Mesendoderm (in vitro differentiated cells): ENCODE measurements around the gene RUNX3.

Experiments
- DNase-seq: peaks from one replicate; pipeline ENCODE4 v3.0.0; 2013
- H2AK5ac ChIP-seq: 2 replicates; pipeline ENCODE4 v1.6.1; 2013; ENCODE audit warnings: low read length, inconsistent platforms
- H2BK120ac ChIP-seq: 2 replicates; pipeline ENCODE4 v1.6.1; 2013; ENCODE audit warnings: low read depth, mild to moderate bottlenecking, low read length, moderate library complexity, mixed read lengths
- H2BK15ac ChIP-seq: replicated peaks from 2 replicates; pipeline ENCODE4 v1.6.1; 2013; ENCODE audit warnings: low read depth, mild to moderate bottlenecking, moderate library complexity
- H2BK5ac ChIP-seq: 2 replicates; pipeline ENCODE4 v1.6.1; 2013; ENCODE audit warnings: low read length, inconsistent platforms
- H3K18ac ChIP-seq: 2 replicates; pipeline ENCODE4 v1.6.1; 2013; ENCODE audit warnings: mild to moderate bottlenecking, low read length, mixed read lengths
- H3K23ac ChIP-seq: one replicate; pipeline ENCODE4 v1.6.1; 2013; ENCODE audit warnings: low read length
- H3K27ac ChIP-seq: 2 replicates; pipeline ENCODE4 v1.5.1; 2013; ENCODE audit warnings: low read depth, mild to moderate bottlenecking, inconsistent platforms, low read length, moderate library complexity
- H3K27me3 ChIP-seq: 2 replicates; pipeline ENCODE4 v1.6.1; 2013; ENCODE audit warnings: low read length, control low read depth, mild to moderate bottlenecking, inconsistent platforms; ENCODE audit not compliant: insufficient read depth, poor library complexity
- H3K36me3 ChIP-seq: 2 replicates; pipeline ENCODE4 v1.6.1; 2013; ENCODE audit warnings: low read length, inconsistent platforms; ENCODE audit not compliant: control insufficient read depth, insufficient read depth
- H3K4ac ChIP-seq: one replicate; pipeline ENCODE4 v1.6.1; 2013; ENCODE audit warnings: low read depth, mild to moderate bottlenecking, low read length, moderate library complexity
- H3K4me1 ChIP-seq: 2 replicates; pipeline ENCODE4 v1.6.1; 2013; ENCODE audit warnings: low read depth, low read length, inconsistent platforms; ENCODE audit not compliant: control insufficient read depth
- H3K4me2 ChIP-seq: 2 replicates; pipeline ENCODE4 v1.6.1; 2013; ENCODE audit warnings: low read length
- H3K4me3 ChIP-seq: 2 replicates; pipeline ENCODE4 v1.5.1; 2013; ENCODE audit warnings: mild to moderate bottlenecking, low read length
- H3K56ac ChIP-seq: one replicate; pipeline ENCODE4 v1.6.1; 2013; ENCODE audit warnings: low read length
- H3K79me1 ChIP-seq: 2 replicates; pipeline ENCODE4 v1.6.1; 2013; ENCODE audit warnings: low read length, inconsistent platforms
- H3K79me2 ChIP-seq: 2 replicates; pipeline ENCODE4 v1.6.1; 2013; ENCODE audit warnings: mild to moderate bottlenecking, low read length; ENCODE audit not compliant: control insufficient read depth, insufficient read depth
- H3K9ac ChIP-seq: 2 replicates; pipeline ENCODE4 v1.6.1; 2013; ENCODE audit warnings: low read length, inconsistent platforms
- H4K5ac ChIP-seq: one replicate; pipeline ENCODE4 v1.6.1; 2013; ENCODE audit warnings: low read length
- H4K8ac ChIP-seq: one replicate; pipeline ENCODE4 v1.6.1; 2013; ENCODE audit warnings: low read depth, mild to moderate bottlenecking, control low read depth, low read length, moderate library complexity
- WGBS: extraction: QIAGEN DNeasy Blood & Tissue Kit; methylation state at CpG from one replicate; pipeline ENCODE4 v1.1.7; 2013; ENCODE audit warnings: low lambda C conversion rate, missing lambda C conversion rate; ENCODE audit not compliant: insufficient coverage; ENCODE audit errors: extremely low coverage; 5-methylcytosine and 5-hydroxymethylcytosine counted together

The RUNX3 gene

DNA sequence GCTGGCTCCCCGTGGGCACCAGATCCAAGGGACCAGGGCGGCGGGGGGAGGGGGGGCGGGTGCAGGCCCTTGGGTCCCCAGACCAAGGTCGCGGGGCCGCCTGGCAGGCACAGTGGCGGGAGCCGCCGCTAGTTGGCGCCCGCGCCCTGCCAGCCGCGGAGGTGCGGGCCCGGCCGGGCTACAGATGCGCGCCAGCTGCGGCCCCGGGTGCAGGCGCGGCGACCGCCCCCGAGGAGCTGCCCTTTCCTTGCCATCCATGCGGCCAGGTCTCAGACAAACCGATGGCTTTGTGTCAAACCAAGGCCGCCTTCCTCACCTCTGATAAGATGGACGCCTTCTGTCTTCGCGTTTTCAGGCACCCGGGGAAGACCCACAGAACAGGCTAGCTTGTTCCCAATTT is 2.2 kb upstream of the RUNX3 start:
- H3K9ac ChIP-seq: no peak overlapping the region
- no peak overlapping the region for H3K4ac ChIP-seq
- H2AK5ac ChIP-seq: no peak overlapping the region
- no peak overlapping the region for H3K27ac ChIP-seq
- H3K18ac ChIP-seq: no peak overlapping the region
- no peak overlapping the region for H4K5ac ChIP-seq
- peak overlapping the region; percentile 33 for H3K4me2 ChIP-seq
- H4K8ac ChIP-seq: no peak overlapping the region
- no peaks in the 10 kb centered on the region for H3K79me1 ChIP-seq
- no CpG with 5 or more reads among the region's 34 CpGs for WGBS
- peak overlapping the region; percentile 80 for H3K23ac ChIP-seq
- H2BK120ac ChIP-seq: no peak overlapping the region
- no peaks in the 10 kb centered on the region for H3K36me3 ChIP-seq
- peaks cover 3% of the 10 kb centered on the region for H3K4me1 ChIP-seq
- no peaks in the 10 kb centered on the region for H3K79me2 ChIP-seq
- peak overlapping the region; percentile 63 for H3K56ac ChIP-seq
- peak; percentile 52 for DNase-seq
- H3K4me3 ChIP-seq: no peak overlapping the region
- peaks cover 54% of the 10 kb centered on the region for H3K27me3 ChIP-seq
- H2BK15ac ChIP-seq: no peak overlapping the region
- H2BK5ac ChIP-seq: no peak overlapping the region

DNA sequence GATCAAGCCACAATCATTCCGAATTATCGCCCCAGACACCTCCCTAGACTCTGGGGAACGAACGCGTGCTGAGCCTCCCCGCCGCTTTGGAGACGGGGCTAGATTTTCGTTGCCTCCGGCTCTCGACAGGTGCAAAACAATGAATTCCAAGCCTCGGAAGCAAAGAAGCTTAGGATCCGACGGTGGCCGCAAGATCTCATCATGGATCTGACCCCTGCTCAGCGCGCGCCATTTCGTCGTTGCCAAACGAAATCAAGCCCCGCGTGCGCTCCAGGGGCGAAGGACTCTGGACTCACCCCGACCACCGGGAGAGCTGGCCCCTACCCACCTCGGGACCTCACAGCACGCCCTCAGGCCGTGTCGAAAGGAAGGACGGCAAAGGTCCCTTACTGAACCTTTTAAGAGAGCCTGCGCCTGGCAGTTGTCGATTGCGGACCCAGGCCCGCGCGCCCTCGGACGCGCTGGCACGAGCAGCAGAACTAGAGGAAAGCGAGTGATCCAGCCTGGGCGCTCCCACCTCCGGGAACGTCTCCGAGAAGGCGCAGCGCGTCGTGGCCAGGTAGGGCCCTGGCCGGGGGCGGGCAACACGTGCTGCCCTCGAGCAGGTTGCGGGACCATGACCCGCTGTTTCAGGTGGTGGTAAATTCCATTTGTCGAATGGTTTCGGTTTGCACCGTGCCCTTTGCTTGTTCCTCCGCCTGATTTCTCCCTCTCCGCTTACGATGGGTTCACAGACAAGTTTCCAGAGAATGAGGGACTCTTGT is 1.6 kb upstream of the RUNX3 start:
- Histone ChIP-seq H3K79me2 (no peaks in the 10 kb centered on the region), H3K4me1 (peaks cover 6% of the 10 kb centered on the region), H2AK5ac (no peak overlapping the region), H3K4me2 (peak overlapping the region; percentile 30), H4K8ac (no peak overlapping the region), H3K9ac (no peak overlapping the region), H4K5ac (no peak overlapping the region), H3K18ac (no peak overlapping the region), H3K79me1 (no peaks in the 10 kb centered on the region), H3K4ac (no peak overlapping the region), H2BK5ac (no peak overlapping the region), H2BK120ac (no peak overlapping the region), H3K4me3 (no peak overlapping the region), H3K23ac (no peak overlapping the region), H3K27me3 (peaks cover 57% of the 10 kb centered on the region), H2BK15ac (no peak overlapping the region), H3K27ac (no peak overlapping the region), H3K56ac (no peak overlapping the region), H3K36me3 (no peaks in the 10 kb centered on the region)
- DNase-seq: peak; percentile 53
- no CpG with 5 or more reads among the region's 63 CpGs for WGBS

DNA sequence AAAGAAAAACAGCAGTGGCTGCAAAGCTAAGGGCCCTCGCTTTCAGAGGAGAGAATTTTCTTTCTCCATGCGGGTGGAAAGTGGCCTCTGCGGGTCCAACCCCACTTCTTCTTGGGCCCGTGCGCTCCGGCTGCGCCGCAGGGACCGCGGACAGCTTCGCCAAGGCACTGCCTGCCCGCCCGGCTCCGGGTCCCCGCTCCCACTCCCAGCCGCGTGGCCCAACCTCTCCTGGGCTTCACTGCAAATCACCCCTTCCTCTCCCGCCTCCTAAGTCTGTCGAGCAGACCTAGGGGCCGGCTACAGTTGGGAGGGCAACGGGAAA is 1.0 kb upstream of the RUNX3 start:
- no peak overlapping the region for H3K18ac ChIP-seq
- H3K4ac ChIP-seq: no peak overlapping the region
- no peak overlapping the region for H2AK5ac ChIP-seq
- H3K9ac ChIP-seq: no peak overlapping the region
- WGBS: no CpG with 5 or more reads among the region's 21 CpGs
- H4K8ac ChIP-seq: no peak overlapping the region
- peaks cover 8% of the 10 kb centered on the region for H3K4me1 ChIP-seq
- no peak overlapping the region for H3K4me2 ChIP-seq
- no peak overlapping the region for H3K4me3 ChIP-seq
- H2BK120ac ChIP-seq: no peak overlapping the region
- H3K27me3 ChIP-seq: peaks cover 57% of the 10 kb centered on the region
- no peak overlapping the region for H3K27ac ChIP-seq
- no peaks in the 10 kb centered on the region for H3K79me1 ChIP-seq
- H3K23ac ChIP-seq: no peak overlapping the region
- H3K79me2 ChIP-seq: no peaks in the 10 kb centered on the region
- no peak overlapping the region for H3K56ac ChIP-seq
- H2BK15ac ChIP-seq: no peak overlapping the region
- H3K36me3 ChIP-seq: no peaks in the 10 kb centered on the region
- H4K5ac ChIP-seq: no peak overlapping the region
- H2BK5ac ChIP-seq: no peak overlapping the region
- no peak for DNase-seq

DNA sequence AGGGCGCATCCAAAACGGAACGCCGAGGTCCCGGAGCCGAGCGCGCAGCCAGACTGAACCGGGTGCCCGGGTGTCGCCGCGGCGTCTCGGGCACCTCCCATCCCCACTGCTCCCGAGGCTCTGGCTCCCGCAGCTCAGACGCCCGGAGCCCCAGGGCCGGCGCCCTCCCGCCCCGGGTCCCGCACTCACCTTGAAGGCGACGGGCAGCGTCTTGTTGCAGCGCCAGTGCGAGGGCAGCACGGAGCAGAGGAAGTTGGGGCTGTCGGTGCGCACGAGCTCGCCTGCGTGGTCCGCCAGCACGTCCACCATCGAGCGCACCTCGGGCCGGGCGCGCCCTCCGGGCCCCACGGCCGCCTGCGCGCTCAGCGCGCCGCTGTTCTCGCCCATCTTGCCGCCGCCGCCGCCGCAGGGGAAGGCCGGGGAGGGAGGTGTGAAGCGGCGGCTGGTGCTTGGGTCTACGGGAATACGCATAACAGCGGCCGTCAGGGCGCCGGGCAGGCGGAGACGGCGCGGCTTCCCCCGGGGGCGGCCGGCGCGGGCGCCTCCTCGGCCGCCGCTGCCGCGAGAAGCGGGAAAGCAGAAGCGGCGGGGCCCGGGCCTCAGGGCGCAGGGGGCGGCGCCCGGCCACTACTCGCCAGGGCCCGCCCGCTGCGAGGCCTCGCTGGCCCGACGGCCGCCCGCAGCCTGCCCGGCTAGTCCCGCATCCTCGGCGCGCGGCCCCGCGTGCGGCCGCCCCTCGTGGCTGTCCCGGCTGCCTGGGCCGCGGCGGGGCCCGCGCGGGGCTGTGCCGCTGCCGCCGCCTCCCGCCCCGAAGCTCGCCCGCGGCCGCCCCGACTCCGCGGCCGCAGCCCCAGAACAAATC is 447 bp downstream of the RUNX3 start:
- Histone ChIP-seq H2BK5ac (no peak overlapping the region), H3K4me2 (peak overlapping the region; percentile 74)
- peak; percentile 62 for DNase-seq

DNA sequence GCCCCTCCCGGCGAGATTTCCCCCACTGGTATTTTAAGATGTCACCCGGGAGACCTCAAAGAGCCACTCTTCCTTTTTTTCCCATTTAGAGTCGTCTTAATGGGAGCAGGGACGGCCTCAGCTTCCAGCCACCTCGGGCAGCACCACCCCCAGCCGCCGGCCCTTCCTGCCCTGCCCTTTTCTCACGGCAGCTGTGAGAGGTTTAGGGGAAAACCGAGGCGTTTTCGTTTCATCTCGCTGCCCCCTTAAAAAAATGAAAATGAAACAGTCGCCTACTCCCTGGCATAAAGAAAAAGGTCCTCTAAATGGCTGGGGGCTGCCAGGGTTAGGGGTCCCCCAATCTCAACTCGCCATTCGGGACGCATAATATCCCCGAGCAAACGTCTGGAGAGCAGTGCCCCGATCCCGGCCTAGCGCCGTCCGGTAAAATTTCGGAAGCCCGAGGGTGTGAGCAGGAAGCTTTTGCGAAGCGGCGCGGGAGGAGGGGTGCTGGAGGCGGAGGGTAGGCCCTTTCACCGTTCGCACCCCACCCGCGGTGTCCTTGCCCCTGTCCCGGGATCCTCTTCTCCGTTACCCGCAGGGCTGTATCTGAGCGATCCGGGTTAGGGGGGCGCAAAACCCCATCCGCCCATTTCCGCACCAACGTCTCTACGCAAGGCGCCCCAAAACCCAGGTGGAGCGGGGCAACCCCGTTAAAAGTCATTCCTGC is 1.2 kb downstream of the RUNX3 start:
- Histone ChIP-seq H3K79me2 (no peaks in the 10 kb centered on the region), H2BK5ac (no peak overlapping the region), H2BK15ac (no peak overlapping the region), H4K8ac (no peak overlapping the region), H3K4me3 (peak overlapping the region; percentile 8), H3K36me3 (no peaks in the 10 kb centered on the region), H3K4ac (no peak overlapping the region), H3K27me3 (peaks cover 45% of the 10 kb centered on the region), H2AK5ac (no peak overlapping the region), H4K5ac (no peak overlapping the region), H2BK120ac (no peak overlapping the region), H3K4me1 (peaks cover 12% of the 10 kb centered on the region), H3K27ac (no peak overlapping the region), H3K9ac (peak overlapping the region; percentile 49), H3K23ac (peak overlapping the region; percentile 53), H3K79me1 (no peaks in the 10 kb centered on the region), H3K4me2 (peak overlapping the region; percentile 74), H3K18ac (no peak overlapping the region), H3K56ac (peak overlapping the region; percentile 69)
- peak; percentile 60 for DNase-seq
- no CpG with 5 or more reads among the region's 48 CpGs for whole genome bisulfite sequencing

More for the DNA sequence above, 447 bp downstream of the RUNX3 start:
- Histone ChIP-seq H3K9ac (peak overlapping the region; percentile 49), H3K4ac (no peak overlapping the region), H4K8ac (no peak overlapping the region), H3K36me3 (no peaks in the 10 kb centered on the region), H3K27me3 (peaks cover 48% of the 10 kb centered on the region), H3K56ac (peak overlapping the region; percentile 69), H3K18ac (no peak overlapping the region), H3K27ac (no peak overlapping the region), H2AK5ac (no peak overlapping the region), H2BK15ac (no peak overlapping the region), H2BK120ac (no peak overlapping the region), H3K79me1 (no peaks in the 10 kb centered on the region), H4K5ac (no peak overlapping the region), H3K4me1 (peaks cover 12% of the 10 kb centered on the region), H3K23ac (peak overlapping the region; percentile 53), H3K79me2 (no peaks in the 10 kb centered on the region), H3K4me3 (peak overlapping the region; percentile 8)
- WGBS: no CpG with 5 or more reads among the region's 129 CpGs
